HEK293 (cell line): ENCODE results near the gene DDIT4.

ENCODE experiments used
- CTCF ChIA-PET: fragments of 350-600 bp; formaldehyde crosslinking; extraction: SDS; loops from one replicate; lab custom pipeline; 2021; ENCODE audit warnings: antibody characterized with exemption; lab: Yijun Ruan, JAX
- POLR2A ChIA-PET: fragments of 300-600 bp; formaldehyde crosslinking; extraction: SDS; loops from one replicate; lab custom pipeline; 2020; ENCODE audit warnings: antibody characterized with exemption, inconsistent platforms; lab: Yijun Ruan, JAX
- H3K27ac ChIP-seq: fragments of 200-500 bp; sonication (Bioruptor generic); 2 replicates; pipeline ENCODE4 v1.5.1; 2014; ENCODE audit warnings: low read depth, low read length, control low read depth, inconsistent platforms; ENCODE audit errors: extremely low read depth
- H3K36me3 ChIP-seq, 2 experiments: fragments of 200-500 bp in 1 of 2; sonication (Bioruptor generic) in 1 of 2; 1 replicate in 1 of 2; 2 replicates in 1 of 2; pipeline ENCODE4 v1.5.1; 2014 to 2017; ENCODE audit warnings: inconsistent platforms in 2 of 2, low read length in 2 of 2; ENCODE audit not compliant: control insufficient read depth in 2 of 2, insufficient read depth in 1 of 2
- H3K4me1 ChIP-seq: fragments of 200-500 bp; sonication (Bioruptor generic); 2 replicates; pipeline ENCODE4 v1.5.1; 2014; ENCODE audit warnings: mild to moderate bottlenecking, low read length, inconsistent platforms; ENCODE audit not compliant: control insufficient read depth, insufficient read depth
- H3K4me3 ChIP-seq: 2 replicates; pipeline ENCODE4 v1.5.1; 2011; ENCODE audit warnings: low read depth, mild to moderate bottlenecking, control low read depth, low read length, moderate library complexity
- H3K9me3 ChIP-seq: fragments of 200-500 bp; sonication (Bioruptor generic); 2 replicates; pipeline ENCODE4 v1.5.1; 2014; ENCODE audit warnings: low read depth, low read length, inconsistent platforms; ENCODE audit not compliant: control insufficient read depth, insufficient read depth
- AEBP2 ChIP-seq: fragments of 450-650 bp; formaldehyde crosslinking; IDR thresholded peaks from 2 replicates; pipeline ENCODE4 v1.5.1; 2016; ENCODE audit warnings: missing biosample characterization, missing genetic modification characterization, borderline replicate concordance
- EGR2 ChIP-seq: fragments of 450-650 bp; formaldehyde crosslinking; IDR thresholded peaks from 2 replicates; pipeline ENCODE4 v1.5.1; 2016; ENCODE audit warnings: low read depth, missing biosample characterization, missing genetic modification characterization
- FEZF1 ChIP-seq: fragments of 450-650 bp; formaldehyde crosslinking; IDR thresholded peaks from 2 replicates; pipeline ENCODE4 v1.5.1; 2016; ENCODE audit warnings: missing biosample characterization, missing genetic modification characterization
- GLIS1 ChIP-seq: fragments of 450-650 bp; formaldehyde crosslinking; IDR thresholded peaks from 2 replicates; pipeline ENCODE4 v1.5.1; 2016; ENCODE audit warnings: missing biosample characterization, missing genetic modification characterization
- KLF17 ChIP-seq: fragments of 450-650 bp; formaldehyde crosslinking; IDR thresholded peaks from 2 replicates; pipeline ENCODE4 v1.5.1; 2016; ENCODE audit warnings: missing biosample characterization, missing genetic modification characterization
- OSR2 ChIP-seq: fragments of 450-650 bp; formaldehyde crosslinking; IDR thresholded peaks from 2 replicates; pipeline ENCODE4 v1.5.1; 2016; ENCODE audit warnings: missing biosample characterization, missing genetic modification characterization
- REPIN1 ChIP-seq: fragments of 450-650 bp; formaldehyde crosslinking; IDR thresholded peaks from 2 replicates; pipeline ENCODE4 v1.5.1; 2017; ENCODE audit warnings: missing biosample characterization, missing genetic modification characterization, low read depth
- SP3 ChIP-seq: fragments of 450-650 bp; formaldehyde crosslinking; IDR thresholded peaks from 2 replicates; pipeline ENCODE4 v1.5.1; 2016; ENCODE audit warnings: missing biosample characterization, missing genetic modification characterization
- WT1 ChIP-seq: fragments of 450-650 bp; formaldehyde crosslinking; IDR thresholded peaks from 2 replicates; pipeline ENCODE4 v1.5.1; 2016; ENCODE audit warnings: missing biosample characterization, missing genetic modification characterization
- ZBTB8A ChIP-seq: fragments of 450-650 bp; formaldehyde crosslinking; IDR thresholded peaks from 2 replicates; pipeline ENCODE4 v1.5.1; 2016; ENCODE audit warnings: missing biosample characterization, missing genetic modification characterization
- ZFHX2 ChIP-seq: fragments of 450-650 bp; formaldehyde crosslinking; conservative IDR thresholded peaks from 2 replicates; pipeline ENCODE4 v1.5.1; 2016; ENCODE audit warnings: missing biosample characterization, missing genetic modification characterization
- ZIC2 ChIP-seq: fragments of 450-650 bp; formaldehyde crosslinking; IDR thresholded peaks from 2 replicates; pipeline ENCODE4 v1.5.1; 2016; ENCODE audit warnings: missing biosample characterization, missing genetic modification characterization
- ZNF121 ChIP-seq: fragments of 450-650 bp; formaldehyde crosslinking; IDR thresholded peaks from 2 replicates; pipeline ENCODE4 v1.5.1; 2016; ENCODE audit warnings: missing biosample characterization, missing genetic modification characterization
- ZNF239 ChIP-seq: fragments of 450-650 bp; formaldehyde crosslinking; IDR thresholded peaks from 2 replicates; pipeline ENCODE4 v1.5.1; 2016; ENCODE audit warnings: missing biosample characterization, missing genetic modification characterization
- ZNF366 ChIP-seq: fragments of 450-650 bp; formaldehyde crosslinking; conservative IDR thresholded peaks from 2 replicates; pipeline ENCODE4 v1.5.1; 2016; ENCODE audit warnings: missing biosample characterization, missing genetic modification characterization
- ZNF394 ChIP-seq: fragments of 450-650 bp; formaldehyde crosslinking; IDR thresholded peaks from 2 replicates; pipeline ENCODE4 v1.5.1; 2016; ENCODE audit warnings: missing biosample characterization, missing genetic modification characterization, mild to moderate bottlenecking, moderate library complexity, borderline replicate concordance
- ZNF398 ChIP-seq: fragments of 450-650 bp; formaldehyde crosslinking; IDR thresholded peaks from 2 replicates; pipeline ENCODE4 v1.5.1; 2017; ENCODE audit warnings: missing biosample characterization, missing genetic modification characterization
- ZNF433 ChIP-seq: fragments of 450-650 bp; formaldehyde crosslinking; IDR thresholded peaks from 2 replicates; pipeline ENCODE4 v1.5.1; 2016; ENCODE audit warnings: missing biosample characterization, missing genetic modification characterization, low read depth
- ZNF561 ChIP-seq: fragments of 450-650 bp; IDR thresholded peaks from 2 replicates; pipeline ENCODE4 v1.5.1; 2018; ENCODE audit warnings: missing biosample characterization, missing genetic modification characterization, borderline replicate concordance
- ZNF610 ChIP-seq: fragments of 450-650 bp; formaldehyde crosslinking; IDR thresholded peaks from 2 replicates; pipeline ENCODE4 v1.5.1; 2016; ENCODE audit warnings: missing biosample characterization, missing genetic modification characterization, borderline replicate concordance
- ZNF747 ChIP-seq: fragments of 450-650 bp; formaldehyde crosslinking; IDR thresholded peaks from 2 replicates; pipeline ENCODE4 v1.5.1; 2016; ENCODE audit warnings: missing biosample characterization, missing genetic modification characterization
- ZSCAN16 ChIP-seq: fragments of 450-650 bp; formaldehyde crosslinking; IDR thresholded peaks from 2 replicates; pipeline ENCODE4 v1.5.1; 2016; ENCODE audit warnings: missing biosample characterization, missing genetic modification characterization

The DDIT4 gene

GRCh38 chr10:72276421-72277339, 3.0 kb downstream of the DDIT4 start (continued):
- TF ChIP-seq EGR2 (tag by site-specific recombination) = 0 out of 2 replicates have a peak, but pooled peaks have one; percentile 21
- no peak for TF ChIP-seq ZNF394 (tag by site-specific recombination)
- no peak for TF ChIP-seq REPIN1
- TF ChIP-seq ZFHX2 (tag by site-specific recombination) = peak; percentile 76
- peak; percentile 54 for TF ChIP-seq FEZF1 (tag by site-specific recombination)
- 0 out of 2 replicates have a peak, but pooled peaks have one; percentile 20 for TF ChIP-seq ZNF610
- TF ChIP-seq GLIS1 (tag by site-specific recombination) = peak; percentile 41; the same call in 1 of the 2 replicates
- TF ChIP-seq WT1 (tag by site-specific recombination) = no peak

GRCh38 chr10:72277340-72277995, 3.7 kb downstream of the DDIT4 start:
- H3K27ac ChIP-seq = peak overlapping the region; percentile 99

GRCh38 chr10:72277996-72278667, 4.4 kb downstream of the DDIT4 start:
- ChIA-PET CTCF (interaction anchor here (0.6 to 1.3 kb wide), 3 partner anchors 44 to 321 kb away, joined by 3 to 7 read pairs (median 5); no protein-coding TSS in a partner anchor), POLR2A (interaction anchor here (0.9 to 2.2 kb wide), 7 partner anchors 8 to 54 kb away, joined by 3 to 9 read pairs (median 4); no protein-coding TSS in a partner anchor)
- H3K36me3 ChIP-seq = peaks cover 0 to 16% of the 10 kb centered on the region in 2 experiments; a peak in 1 of 3 replicates
- no peaks in the 10 kb centered on the region; the same call in 1 of the 2 replicates for H3K4me1 ChIP-seq
- H3K4me3 ChIP-seq = no peak overlapping the region
- H3K9me3 ChIP-seq = no peaks in the 10 kb centered on the region
- H3K27ac ChIP-seq = peak overlapping the region; percentile 99
- no peak for TF ChIP-seq ZNF747 (tag by site-specific recombination)
- no peak for TF ChIP-seq SP3 (tag by site-specific recombination)
- TF ChIP-seq KLF17 (tag by site-specific recombination) = no peak
- no peak for TF ChIP-seq ZIC2 (tag by site-specific recombination)
- TF ChIP-seq OSR2 (tag by site-specific recombination) = no peak
- TF ChIP-seq ZNF239 (tag by site-specific recombination) = no peak
- TF ChIP-seq ZSCAN16 (tag by site-specific recombination) = peak; percentile 91
- TF ChIP-seq ZNF121 (tag by site-specific recombination) = peak; percentile 75
- TF ChIP-seq ZNF561 (tag by site-specific recombination) = peak; percentile 21; the same call in 1 of the 2 replicates
- no peak for TF ChIP-seq ZNF433 (tag by site-specific recombination)
- peak; percentile 39; the same call in 1 of the 2 replicates for TF ChIP-seq ZNF398 (tag by site-specific recombination)
- peak; percentile 47 for TF ChIP-seq ZNF366 (tag by site-specific recombination)

More at GRCh38 chr10:72277340-72277995, 3.7 kb downstream of the DDIT4 start:
- peaks cover 0 to 16% of the 10 kb centered on the region in 2 experiments; a peak in 1 of 3 replicates for H3K36me3 ChIP-seq
- TF ChIP-seq AEBP2 (tag by site-specific recombination) (no peak), ZBTB8A (tag by site-specific recombination) (peak; percentile 47)
- no peaks in the 10 kb centered on the region for H3K9me3 ChIP-seq
- H3K4me1 ChIP-seq = peaks cover 2% of the 10 kb centered on the region
- ChIA-PET CTCF (interaction anchor here (0.6 to 1.3 kb wide), 2 partner anchors 44 to 320 kb away, joined by 5 to 7 read pairs; no protein-coding TSS in a partner anchor), POLR2A (interaction anchor here (0.9 to 2.2 kb wide), 7 partner anchors 9 to 55 kb away, joined by 3 to 9 read pairs (median 4); no protein-coding TSS in a partner anchor)
- no peak overlapping the region for H3K4me3 ChIP-seq
